ENCODE measurements around the gene CFL2.

DNA sequence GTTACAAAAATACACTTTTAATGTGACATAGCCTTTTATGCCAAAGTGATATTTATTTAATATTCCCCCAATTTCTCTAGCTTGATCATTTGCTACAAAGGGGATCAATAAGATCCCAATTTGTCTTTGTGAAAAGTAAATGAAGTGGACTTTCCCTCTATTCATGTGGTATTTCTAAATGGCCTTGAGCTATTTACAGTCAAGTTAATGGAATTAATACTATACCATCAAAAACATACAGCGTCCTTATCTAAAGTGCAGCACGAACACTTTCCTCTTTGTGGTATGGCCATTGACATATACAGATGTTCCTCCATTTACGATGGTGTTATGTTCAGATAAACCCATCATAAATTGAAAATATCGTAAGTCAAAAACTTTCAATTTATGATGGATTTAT is 23.2 kb downstream of the CFL2 start:
- TF ChIP-seq, protein P1, sequence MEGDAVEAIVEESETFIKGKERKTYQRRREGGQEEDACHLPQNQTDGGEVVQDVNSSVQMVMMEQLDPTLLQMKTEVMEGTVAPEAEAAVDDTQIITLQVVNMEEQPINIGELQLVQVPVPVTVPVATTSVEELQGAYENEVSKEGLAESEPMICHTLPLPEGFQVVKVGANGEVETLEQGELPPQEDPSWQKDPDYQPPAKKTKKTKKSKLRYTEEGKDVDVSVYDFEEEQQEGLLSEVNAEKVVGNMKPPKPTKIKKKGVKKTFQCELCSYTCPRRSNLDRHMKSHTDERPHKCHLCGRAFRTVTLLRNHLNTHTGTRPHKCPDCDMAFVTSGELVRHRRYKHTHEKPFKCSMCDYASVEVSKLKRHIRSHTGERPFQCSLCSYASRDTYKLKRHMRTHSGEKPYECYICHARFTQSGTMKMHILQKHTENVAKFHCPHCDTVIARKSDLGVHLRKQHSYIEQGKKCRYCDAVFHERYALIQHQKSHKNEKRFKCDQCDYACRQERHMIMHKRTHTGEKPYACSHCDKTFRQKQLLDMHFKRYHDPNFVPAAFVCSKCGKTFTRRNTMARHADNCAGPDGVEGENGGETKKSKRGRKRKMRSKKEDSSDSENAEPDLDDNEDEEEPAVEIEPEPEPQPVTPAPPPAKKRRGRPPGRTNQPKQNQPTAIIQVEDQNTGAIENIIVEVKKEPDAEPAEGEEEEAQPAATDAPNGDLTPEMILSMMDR (IDR thresholded peaks at IDR 0.05; ENCODE audit: low read depth, low read length) = no peak
- TF ChIP-seq POLR2A (IDR thresholded peaks at IDR 0.05; ENCODE audit: extremely low read depth, insufficient read length) (no peak), MYC (IDR thresholded peaks at IDR 0.05; ENCODE audit: low read depth, low read length) (no peak)
